Prostate gland (tissue), 2 donors: ENCODE results near the gene HSFX2.

Experiments
- CTCF ChIP-seq, 4 experiments: fragments of 200-600 bp in 2 of 4; fragments of 450-650 bp in 2 of 4; sonication (generic) in 2 of 4; IDR thresholded peaks; 1 replicate in 3 of 4; 2 replicates in 1 of 4; pipeline ENCODE4 v1.5.1; 2016 to 2019; ENCODE audit warnings: antibody characterized with exemption in 4 of 4, mild to moderate bottlenecking in 2 of 4, moderate library complexity in 2 of 4
- POLR2A ChIP-seq: fragments of 450-650 bp; IDR thresholded peaks from one replicate; pipeline ENCODE4 v1.6.1; 2016; ENCODE audit warnings: antibody characterized with exemption, mild to moderate bottlenecking

- TF ChIP-seq CTCF (IDR thresholded peaks at IDR 0.05) (no peak), POLR2A (no peak)
Observed at GRCh38 chrX:149639568-149639967, 44.5 kb upstream of the HSFX2 start.
